IMR-90 (cell line): ENCODE measurements around the gene CERS1. TPM values are rescaled to one million over a fixed set of nuclear protein-coding genes. Genes with fewer than 3 reads are reported as not detected.

Experiments
- ATAC-seq: fragments of 200-7000 bp; cut with Tn5 transposase; 2 replicates; pipeline ENCODE4 v1.9.1; 2020; ENCODE audit warnings: low read depth, mild to moderate bottlenecking, moderate library complexity
- BruUV-seq: library from RNA; stranded (reverse); fragments of 400-500 nt; replicated peaks from 2 replicates; lab custom pipeline; 2021; lab: Mats Ljungman, UMichigan
- CTCF ChIA-PET: fragments of 300-600 bp; formaldehyde crosslinking; extraction: SDS; loops from one replicate; lab custom pipeline; 2021; ENCODE audit warnings: antibody characterized with exemption; lab: Yijun Ruan, JAX
- POLR2A ChIA-PET: fragments of 300-600 bp; sonication (Branson Sonifier 250); formaldehyde crosslinking; loops from one replicate; lab custom pipeline; 2022; ENCODE audit warnings: antibody characterized with exemption; ENCODE audit not compliant: unreplicated experiment; lab: Charles Lee
- DNase-seq: peaks from one replicate; pipeline ENCODE4 v3.0.0; 2013
- H2AFZ ChIP-seq: replicated peaks from 2 replicates; pipeline ENCODE3; 2013; ENCODE audit warnings: low read length, mild to moderate bottlenecking; ENCODE audit not compliant: poor library complexity
- H2AK5ac ChIP-seq: 2 replicates; pipeline ENCODE4 v1.6.1; 2013; ENCODE audit warnings: low read depth, low read length, inconsistent platforms
- H2AK9ac ChIP-seq: replicated peaks from 2 replicates; pipeline ENCODE3; 2013; ENCODE audit warnings: mild to moderate bottlenecking, low read depth, low read length, moderate library complexity; ENCODE audit not compliant: poor library complexity
- H2BK120ac ChIP-seq: 2 replicates; pipeline ENCODE4 v1.6.1; 2013; ENCODE audit warnings: low read depth, low read length, inconsistent platforms
- H2BK15ac ChIP-seq: 3 replicates; pipeline ENCODE4 v1.6.1; 2013; ENCODE audit warnings: low read depth, low read length, inconsistent platforms
- H2BK20ac ChIP-seq: 2 replicates; pipeline ENCODE4 v1.6.1; 2013; ENCODE audit warnings: low read depth, mild to moderate bottlenecking, inconsistent platforms, low read length, moderate library complexity
- H2BK5ac ChIP-seq: 2 replicates; pipeline ENCODE4 v1.6.1; 2013; ENCODE audit warnings: mild to moderate bottlenecking, low read depth, low read length, inconsistent platforms; ENCODE audit not compliant: poor library complexity, severe bottlenecking
- H3K14ac ChIP-seq: replicated peaks from 2 replicates; pipeline ENCODE4 v1.6.1; 2013; ENCODE audit warnings: low read depth, low read length, inconsistent platforms
- H3K18ac ChIP-seq: 2 replicates; pipeline ENCODE4 v1.6.1; 2013; ENCODE audit warnings: low read depth, low read length, control low read depth
- H3K23ac ChIP-seq: 2 replicates; pipeline ENCODE4 v1.6.1; 2013; ENCODE audit warnings: low read depth, low read length, inconsistent platforms
- H3K27ac ChIP-seq: 2 replicates; pipeline ENCODE4 v1.5.1; 2013; ENCODE audit warnings: mild to moderate bottlenecking, control low read depth, low read length; ENCODE audit not compliant: insufficient read depth
- H3K27me3 ChIP-seq: 2 replicates; pipeline ENCODE4 v1.6.1; 2013; ENCODE audit warnings: low read length; ENCODE audit not compliant: control insufficient read depth, insufficient read depth
- H3K36me3 ChIP-seq: 2 replicates; pipeline ENCODE4 v1.6.1; 2013; ENCODE audit warnings: low read length, mixed read lengths; ENCODE audit not compliant: control insufficient read depth, insufficient read depth
- H3K4ac ChIP-seq: 2 replicates; pipeline ENCODE4 v1.6.1; 2013; ENCODE audit warnings: low read depth, low read length, inconsistent platforms
- H3K4me1 ChIP-seq: 2 replicates; pipeline ENCODE4 v1.6.1; 2013; ENCODE audit warnings: low read length, mixed read lengths; ENCODE audit not compliant: control insufficient read depth, insufficient read depth
- H3K4me2 ChIP-seq: 2 replicates; pipeline ENCODE4 v1.6.1; 2013; ENCODE audit warnings: low read depth, mild to moderate bottlenecking, control low read depth, low read length, moderate library complexity
- H3K4me3 ChIP-seq: 2 replicates; pipeline ENCODE4 v1.5.1; 2013; ENCODE audit warnings: low read depth, mild to moderate bottlenecking, control low read depth, low read length, moderate library complexity; ENCODE audit not compliant: insufficient read depth
- H3K56ac ChIP-seq: 2 replicates; pipeline ENCODE4 v1.6.1; 2013; ENCODE audit warnings: low read length, inconsistent platforms; ENCODE audit not compliant: insufficient read depth; ENCODE audit errors: extremely low read depth
- H3K79me1 ChIP-seq, 2 experiments: 2 replicates each; pipeline ENCODE4 v1.6.1; 2013; ENCODE audit warnings: low read length in 2 of 2, inconsistent platforms in 1 of 2, low read depth in 1 of 2
- H3K9ac ChIP-seq: 2 replicates; pipeline ENCODE4 v1.6.1; 2013; ENCODE audit warnings: low read depth, low read length, control low read depth
- H3K9me1 ChIP-seq: 2 replicates; pipeline ENCODE4 v1.6.1; 2013; ENCODE audit warnings: low read length, inconsistent platforms; ENCODE audit not compliant: insufficient read depth
- H3K9me3 ChIP-seq: 2 replicates; pipeline ENCODE4 v1.6.1; 2013; ENCODE audit warnings: low read length; ENCODE audit not compliant: control insufficient read depth, insufficient read depth
- H4K20me1 ChIP-seq: 2 replicates; pipeline ENCODE4 v1.6.1; 2013; ENCODE audit warnings: low read length, inconsistent platforms; ENCODE audit not compliant: insufficient read depth
- H4K5ac ChIP-seq: 2 replicates; pipeline ENCODE4 v1.6.1; 2013; ENCODE audit warnings: mild to moderate bottlenecking, low read depth, low read length, control low read depth
- H4K8ac ChIP-seq, 2 experiments: 2 replicates each; pipeline ENCODE4 v1.6.1; 2013; ENCODE audit warnings: low read depth in 2 of 2, low read length in 2 of 2, control low read depth in 1 of 2, inconsistent platforms in 1 of 2
- H4K91ac ChIP-seq: 2 replicates; pipeline ENCODE4 v1.6.1; 2013; ENCODE audit warnings: low read depth, low read length, inconsistent platforms; ENCODE audit not compliant: insufficient read depth
- CHD1 ChIP-seq: IDR thresholded peaks from 2 replicates; pipeline ENCODE4 v1.6.1; 2012; ENCODE audit warnings: low read depth, low read length, improper control_type of control experiment
- CTCF ChIP-seq: conservative IDR thresholded peaks from 2 replicates; pipeline ENCODE4 v1.5.1; 2012; ENCODE audit warnings: mild to moderate bottlenecking, low read depth, low read length, improper control_type of control experiment
- MAZ ChIP-seq: IDR thresholded peaks from 2 replicates; pipeline ENCODE4 v1.6.1; 2012; ENCODE audit warnings: low read depth, mild to moderate bottlenecking, low read length, improper control_type of control experiment, moderate library complexity, borderline replicate concordance
- POLR2A ChIP-seq: IDR thresholded peaks from 2 replicates; pipeline ENCODE4 v1.6.1; 2012; ENCODE audit warnings: mild to moderate bottlenecking, low read depth, low read length
- RAD21 ChIP-seq: IDR thresholded peaks from 2 replicates; pipeline ENCODE4 v1.6.1; 2012; ENCODE audit warnings: low read length, improper control_type of control experiment
- RCOR1 ChIP-seq: IDR thresholded peaks from 2 replicates; pipeline ENCODE4 v1.6.1; 2012; ENCODE audit warnings: mild to moderate bottlenecking, low read length, improper control_type of control experiment; ENCODE audit not compliant: insufficient replicate concordance
- WGBS, 2 experiments: methylation state at CpG; one replicate each; pipeline versions ENCODE4 v1.1.5 to v1.1.7; 2013; ENCODE audit warnings: missing lambda C conversion rate in 2 of 2; ENCODE audit not compliant: insufficient read length in 1 of 2; ENCODE audit errors: extremely low coverage in 2 of 2; 5-methylcytosine and 5-hydroxymethylcytosine counted together
- dilution Hi-C: fragments of 300-500 bp; cut with HindIII; formaldehyde crosslinking; loops from one replicate; pipeline ENCODE4 v1.14.3; 2018; ENCODE audit warnings: low sequenced_read_pairs; ENCODE audit not compliant: unreplicated experiment
- in situ Hi-C: fragments of 300-500 bp; cut with MboI; formaldehyde crosslinking; loops from 3 replicates; pipeline ENCODE4 v1.14.3; 2019; ENCODE audit warnings: low sequenced_read_pairs, inconsistent platforms, mixed read lengths
- intact Hi-C: fragments of 100-400 bp; cut with micrococcal nuclease; formaldehyde crosslinking; loops from 2 replicates; pipeline ENCODE4 v1.10.0; 2022
- polyA plus RNA-seq, 3 experiments: library from polyadenylated mRNA; depleted of rRNA; stranded (reverse); fragments of >200 nt; gene quantifications; 2 replicates each; pipeline ENCODE4 v1.2.3, GENCODE V29; 2012; ENCODE audit warnings: low replicate concordance in 1 of 3
- total RNA-seq: library from RNA; depleted of rRNA; stranded (reverse); fragments of >200 nt; gene quantifications from 2 replicates; pipeline ENCODE4 v1.2.3, GENCODE V29; 2012

CERS1 gene
- total and polyA plus RNA-seq, 2 of the 4 experiments (the other 2 are of a cell fraction), result 0.90 to 4.3 TPM

DNA sequence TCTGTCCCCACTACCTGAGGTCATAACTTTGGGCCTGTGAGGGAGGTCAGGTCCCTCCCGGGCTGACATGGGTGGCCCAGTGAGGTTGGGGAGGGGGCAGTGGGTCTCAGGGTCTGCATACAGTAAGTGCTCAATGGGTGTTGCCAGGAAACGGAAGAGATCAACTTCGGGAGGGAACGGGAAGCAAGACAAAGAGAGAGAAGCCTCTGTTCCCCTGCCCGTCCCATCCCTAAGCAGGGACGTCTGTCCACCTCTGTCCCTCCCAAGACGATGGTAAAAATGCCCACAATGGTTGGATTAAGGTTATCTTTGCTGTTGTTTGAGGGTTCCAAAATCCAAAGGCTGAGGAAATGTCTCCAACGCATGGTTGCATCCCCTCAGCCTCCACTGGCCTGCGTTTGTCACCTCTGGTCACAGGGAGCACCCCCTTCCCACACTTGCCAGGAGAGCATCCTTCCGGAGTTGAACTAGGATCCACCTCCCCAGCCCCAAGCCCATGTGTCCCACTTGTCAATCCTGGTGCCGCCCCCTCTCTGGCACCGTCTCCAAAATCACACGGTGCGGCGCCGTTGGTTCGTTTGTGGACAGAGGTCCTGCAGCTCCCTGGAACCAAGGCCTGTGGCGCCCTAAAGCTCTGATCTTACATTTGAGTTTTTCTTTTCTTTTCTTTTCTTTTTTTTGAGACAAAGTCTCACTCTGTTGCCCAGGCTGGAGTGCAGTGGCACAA, 45.8 kb upstream of the CERS1 start (continued):
- no peak for TF ChIP-seq RCOR1

DNA sequence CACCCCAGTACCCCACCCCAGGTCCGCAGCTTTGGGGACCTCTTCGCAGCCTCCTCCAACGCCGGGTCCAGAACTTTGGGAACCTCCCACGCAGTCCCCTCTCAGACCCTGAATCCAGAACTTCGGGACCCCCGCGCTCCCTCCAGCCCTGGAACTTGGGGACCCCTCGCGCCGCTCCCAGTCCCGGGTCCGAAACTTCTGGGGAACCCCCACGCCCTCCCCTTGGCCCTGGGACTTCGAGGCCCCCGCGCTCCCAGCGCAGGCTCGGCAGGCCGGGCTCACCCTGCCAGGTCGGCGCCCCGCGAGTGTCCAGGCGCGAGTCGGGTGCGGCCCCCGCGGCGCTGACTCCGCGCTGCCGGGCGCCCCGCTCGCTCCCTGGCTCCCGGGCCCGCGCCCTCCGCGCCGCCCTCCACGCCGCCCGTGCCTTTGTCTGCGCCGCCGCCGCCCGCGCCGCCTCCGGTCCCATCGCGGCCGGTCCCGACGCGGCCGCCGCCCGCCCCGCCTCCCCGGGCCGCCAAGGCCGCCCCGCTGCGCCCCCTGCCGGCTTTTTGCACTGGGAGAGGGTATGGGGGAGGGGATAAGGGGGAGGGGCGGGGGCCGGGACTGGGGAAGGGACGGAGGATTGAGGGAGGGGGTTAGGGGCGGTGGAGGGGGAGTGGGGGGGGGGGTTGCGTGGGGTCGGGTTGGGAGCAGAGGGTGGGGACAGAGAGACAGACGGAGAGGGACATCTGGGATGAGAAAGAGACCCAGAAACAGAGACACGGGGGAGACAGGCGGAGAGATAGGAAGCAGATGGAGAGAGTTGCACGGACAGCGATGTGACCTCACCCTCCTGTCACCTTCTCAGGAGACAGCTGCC, 45.0 kb upstream of the CERS1 start, which contains the start of gene HOMER3:
HOMER3 (minus strand) TSS at position 449 of the 859 bp plus-strand sequence. CDS start 2,235 bp downstream, outside the sequence.
- Histone ChIP-seq H2BK5ac (peak within 1 kb of the TSS; percentile 73), H2AFZ (peak within 1 kb of the TSS; percentile 92), H3K9me3 (no peaks in the 10 kb centered on the region), H2BK120ac (peak within 1 kb of the TSS; percentile 69), H3K14ac (peak within 1 kb of the TSS; percentile 98), H3K36me3 (peaks cover 16% of the 10 kb centered on the region), H2BK20ac (0 out of 2 replicates have a peak within 1 kb of the TSS, but pooled peaks have one; percentile 26), H4K20me1 (peaks cover 16% of the 10 kb centered on the region; the same call in 1 of the 2 replicates), H3K4me1 (peaks cover 6% of the 10 kb centered on the region), H2AK5ac (peak within 1 kb of the TSS; percentile 96), H3K4me2 (peak within 1 kb of the TSS; percentile 91), H4K91ac (peak within 1 kb of the TSS; percentile 85), H3K27ac (peak within 1 kb of the TSS; percentile 74), H3K27me3 (no peaks in the 10 kb centered on the region), H3K23ac (peak within 1 kb of the TSS; percentile 98), H3K4me3 (peak within 1 kb of the TSS; percentile 73), H4K5ac (peak within 1 kb of the TSS; percentile 87), H3K9me1 (peaks cover 10% of the 10 kb centered on the region), H3K79me1 (peaks cover 11 to 43% of the 10 kb centered on the region in 2 experiments), H4K8ac (peak within 1 kb of the TSS; percentile 75 to 94), H3K56ac (peak within 1 kb of the TSS; percentile 90), H3K18ac (peak within 1 kb of the TSS; percentile 76), H2AK9ac (peak within 1 kb of the TSS; percentile 99), H3K9ac (peak within 1 kb of the TSS; percentile 92), H3K4ac (peak within 1 kb of the TSS; percentile 94), H2BK15ac (peak within 1 kb of the TSS; percentile 44; the same call in 2 of the 3 replicates)
- no TSS peak for BruUV-seq
- DNase-seq (peak; percentile 39), ATAC-seq (peak; percentile 84)
- TF ChIP-seq CHD1 (no peak), POLR2A (peak; percentile 51; the same call in 1 of the 2 replicates), CTCF (peak; percentile 48), RAD21 (peak; percentile 7; the same call in 1 of the 2 replicates), MAZ (peak; percentile 52; the same call in 1 of the 2 replicates)
- CTCF ChIA-PET, result no interaction called here
- intact Hi-C loops, result loop anchor here (1.0 kb wide), 1 partner anchor 45 kb away; no protein-coding TSS in a partner anchor
- dilution Hi-C loops, result no loop called here
- WGBS, 2 experiments, result 1% methylated on average over 24 of the region's 81 CpGs; no CpG with 5 or more reads in 1 of the 2 experiments
- POLR2A ChIA-PET, result no interaction called here
- in situ Hi-C loops, result no loop called here
